GM21423 (cell line): ENCODE measurements around the gene SLC16A13.
"Not testable (repeated sequence)": the region's sequence is repeated elsewhere in the genome, so short reads cannot be mapped to it uniquely, and the experiment has no call there.

ENCODE experiments used
- ATAC-seq: cut with Tn5 transposase; IDR thresholded peaks from one replicate; pipeline ENCODE4 v1.9.1; 2021; ENCODE audit warnings: mild to moderate bottlenecking, moderate library complexity; ENCODE audit not compliant: unreplicated experiment

The SLC16A13 gene, protein sequence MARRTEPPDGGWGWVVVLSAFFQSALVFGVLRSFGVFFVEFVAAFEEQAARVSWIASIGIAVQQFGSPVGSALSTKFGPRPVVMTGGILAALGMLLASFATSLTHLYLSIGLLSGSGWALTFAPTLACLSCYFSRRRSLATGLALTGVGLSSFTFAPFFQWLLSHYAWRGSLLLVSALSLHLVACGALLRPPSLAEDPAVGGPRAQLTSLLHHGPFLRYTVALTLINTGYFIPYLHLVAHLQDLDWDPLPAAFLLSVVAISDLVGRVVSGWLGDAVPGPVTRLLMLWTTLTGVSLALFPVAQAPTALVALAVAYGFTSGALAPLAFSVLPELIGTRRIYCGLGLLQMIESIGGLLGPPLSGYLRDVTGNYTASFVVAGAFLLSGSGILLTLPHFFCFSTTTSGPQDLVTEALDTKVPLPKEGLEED

DNA sequence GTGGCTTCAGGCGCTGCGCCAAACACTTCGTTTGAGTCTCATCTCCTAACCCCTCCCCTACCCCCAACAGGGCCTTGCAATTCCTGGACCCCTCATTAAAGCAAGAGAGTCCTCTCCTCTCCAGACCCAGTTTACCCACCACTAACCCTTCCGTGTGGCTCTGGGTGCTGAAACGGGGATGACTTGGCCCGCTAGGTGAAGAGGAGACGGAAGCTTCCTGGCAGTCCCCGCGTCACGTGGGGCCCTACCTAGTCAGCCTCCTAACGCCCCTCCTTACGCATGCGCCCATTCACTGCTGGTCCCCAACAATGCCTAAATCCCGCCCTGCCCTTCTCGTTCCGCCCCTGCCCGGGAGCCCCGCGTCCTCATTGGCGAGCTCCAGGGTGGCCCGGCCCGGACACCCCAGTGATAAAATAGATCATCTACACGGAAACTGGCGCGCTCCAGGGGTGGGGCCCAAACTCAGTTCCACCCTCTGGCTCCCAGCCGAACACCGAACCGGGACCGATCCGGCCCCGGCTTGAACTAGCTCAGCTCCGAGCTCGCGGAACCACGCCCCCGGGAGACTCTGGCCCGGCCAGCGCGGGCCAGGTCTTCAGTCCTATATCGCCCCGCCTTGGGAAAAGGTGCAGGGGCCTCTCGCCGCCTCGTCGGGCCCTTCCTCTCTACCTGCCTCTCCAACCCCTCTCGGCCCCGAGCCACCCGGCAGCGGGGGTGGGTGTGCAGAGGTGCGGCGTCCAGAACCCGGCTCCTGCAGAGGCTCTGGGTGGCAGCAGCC, at the start of gene SLC16A13:
Gene SLC16A13, plus strand, starts transcription at position 425 of the 778 bp plus-strand sequence. CDS start 368 bp downstream, outside the sequence.
- ATAC-seq: peak; percentile 89

DNA sequence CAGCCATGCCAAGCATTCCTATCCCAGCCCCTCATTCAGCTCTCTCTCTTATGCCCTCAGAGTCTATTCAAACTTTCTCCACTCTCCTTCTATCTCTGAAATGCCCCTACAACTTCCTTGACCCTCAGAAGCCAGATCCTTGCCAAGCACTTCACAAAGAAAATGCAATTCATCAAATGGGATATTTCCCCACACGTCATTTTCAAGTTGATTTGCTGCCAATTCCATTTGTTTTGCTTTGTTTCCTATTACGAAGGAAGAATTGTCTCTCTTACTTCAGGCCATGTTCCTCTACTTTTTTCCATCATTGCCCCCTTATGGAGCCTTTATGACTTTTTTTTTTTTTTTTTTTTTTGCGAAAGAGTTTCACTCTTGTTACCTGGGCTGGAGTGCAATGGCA, 49.1 kb upstream of the SLC16A13 start:
- no peak for ATAC-seq

DNA sequence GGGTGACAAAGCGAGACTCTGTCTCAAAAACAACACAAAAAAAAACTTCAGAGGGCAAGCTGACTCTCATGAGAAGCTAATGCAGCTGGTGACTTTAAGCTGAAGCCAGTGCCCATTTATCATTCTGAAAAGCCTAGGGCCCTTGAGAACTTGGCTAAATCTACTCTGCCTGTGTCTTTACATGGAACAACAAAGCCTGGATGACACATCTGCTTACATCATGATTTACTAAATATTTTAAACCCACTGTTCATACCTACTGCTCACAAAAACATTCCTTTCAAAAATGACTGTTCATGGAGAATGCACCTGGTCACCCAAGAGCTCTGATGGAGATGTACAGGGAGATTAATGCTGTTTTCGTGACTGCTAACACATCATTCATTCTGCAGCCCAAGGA, 46.0 kb upstream of the SLC16A13 start:
- no peak for ATAC-seq

DNA sequence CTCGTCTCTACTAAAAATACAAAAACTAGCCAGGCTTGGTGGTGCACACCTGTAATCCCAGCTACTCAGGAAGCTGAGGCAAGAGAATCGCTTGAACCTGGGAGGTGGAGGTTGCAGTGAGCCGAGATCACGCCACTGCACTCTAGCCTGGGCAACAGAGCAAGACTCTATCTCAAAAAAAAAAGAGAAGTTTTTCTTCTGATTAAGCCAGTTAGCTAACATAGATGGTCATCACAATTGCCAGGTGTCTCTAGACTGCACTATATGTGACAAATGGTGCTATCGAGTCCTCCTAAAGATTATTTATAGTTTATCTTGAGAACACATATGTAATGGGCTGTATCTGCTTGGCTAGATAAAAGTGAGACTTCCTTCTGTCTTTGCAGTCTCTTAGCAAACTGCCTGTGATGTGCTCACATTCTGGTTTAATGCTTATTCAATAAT, 42.2 kb upstream of the SLC16A13 start:
- not testable (repeated sequence) for ATAC-seq

GRCh38 chr17:6994118-6994598, 41.7 kb upstream of the SLC16A13 start:
- no peak for ATAC-seq

- ATAC-seq: no peak
Measured at GRCh38 chr17:6994666-6995256, 41.1 kb upstream of the SLC16A13 start.

GRCh38 chr17:6995500-6996255, 40.1 kb upstream of the SLC16A13 start, which contains the start of gene ALOX12:
Gene ALOX12, plus strand, starts transcription at chr17:6996049. Its CDS starts 69 bp downstream, at chr17:6996118.
- ATAC-seq: no peak

DNA sequence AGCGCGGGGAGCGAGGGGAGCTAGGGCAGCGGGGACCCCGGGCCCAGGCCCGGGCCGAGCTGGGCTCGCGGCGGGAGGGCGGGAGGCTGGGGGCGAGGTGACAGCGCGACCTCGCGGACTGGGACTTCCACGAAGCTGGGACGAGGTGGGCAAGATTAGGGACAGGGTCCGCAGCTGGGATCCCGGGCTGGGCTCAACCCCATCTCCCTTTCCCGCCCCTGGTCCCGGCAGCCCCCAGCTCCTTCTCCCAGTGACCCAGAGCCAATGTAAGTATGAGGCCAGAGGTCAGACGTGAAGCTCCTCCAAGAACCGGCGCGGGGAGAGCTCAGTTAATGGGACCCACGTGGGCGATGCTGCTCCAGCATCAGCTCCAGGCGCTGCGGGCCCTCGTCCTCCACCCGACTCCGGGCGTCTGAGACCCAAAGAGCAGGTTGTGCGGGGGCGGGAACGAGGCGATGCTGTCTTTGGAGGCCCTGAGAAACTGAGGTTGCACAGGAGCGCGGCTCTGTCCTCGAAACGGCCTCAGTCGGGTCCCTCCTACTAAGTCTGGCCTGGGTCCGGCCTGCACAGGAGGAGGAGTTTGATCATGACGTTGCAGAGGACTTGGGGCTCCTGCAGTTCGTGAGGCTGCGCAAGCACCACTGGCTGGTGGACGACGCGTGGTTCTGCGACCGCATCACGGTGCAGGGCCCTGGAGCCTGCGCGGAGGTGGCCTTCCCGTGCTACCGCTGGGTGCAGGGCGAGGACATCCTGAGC, 39.4 kb upstream of the SLC16A13 start:
- no peak for ATAC-seq

- ATAC-seq: no peak
Measured at GRCh38 chr17:6997171-6997570, 38.6 kb upstream of the SLC16A13 start.

GRCh38 chr17:6998855-6999508, 36.8 kb upstream of the SLC16A13 start:
- no peak for ATAC-seq

GRCh38 chr17:7001318-7001961, 34.4 kb upstream of the SLC16A13 start:
- ATAC-seq: no peak

DNA sequence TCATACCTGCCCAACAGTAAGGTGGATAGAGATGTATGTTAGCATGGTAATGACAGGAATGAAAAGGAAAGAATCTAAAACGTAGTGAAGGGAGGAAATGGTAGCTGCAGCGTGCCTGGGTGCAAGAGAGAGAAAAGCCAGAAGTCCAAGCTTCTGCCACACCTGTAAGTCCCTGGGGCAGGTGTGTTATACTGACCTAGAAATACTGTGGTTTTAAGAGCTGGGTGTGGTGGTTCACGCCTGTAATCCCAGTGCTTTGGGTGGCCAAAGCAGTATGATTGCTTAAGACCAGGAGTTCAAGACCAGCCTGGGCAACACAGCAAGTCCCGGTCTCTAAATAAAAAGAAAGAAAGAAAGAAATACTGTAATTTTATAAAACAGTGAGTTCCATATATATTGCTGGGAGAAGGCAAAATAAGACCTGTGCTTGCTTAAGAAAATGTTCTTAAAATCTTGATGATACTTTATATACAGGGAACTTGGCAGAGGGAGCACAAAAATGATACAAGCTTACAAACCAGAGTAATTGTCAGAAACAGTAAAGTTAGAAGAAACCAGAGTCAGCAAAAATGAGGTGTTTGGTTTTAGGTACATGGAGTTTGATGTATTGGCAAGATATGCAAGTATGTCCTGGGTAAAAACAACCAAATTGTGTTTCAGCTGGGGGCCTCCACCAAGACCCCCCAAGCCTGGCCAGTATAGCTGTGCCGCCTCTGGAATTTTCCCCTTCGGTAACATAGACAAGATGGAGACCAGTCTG, 33.3 kb upstream of the SLC16A13 start:
- no peak for ATAC-seq

GRCh38 chr17:7003745-7004144, 32.1 kb upstream of the SLC16A13 start:
- no peak for ATAC-seq

- ATAC-seq: no peak
Measured at GRCh38 chr17:7004398-7005253, 31.2 kb upstream of the SLC16A13 start.

DNA sequence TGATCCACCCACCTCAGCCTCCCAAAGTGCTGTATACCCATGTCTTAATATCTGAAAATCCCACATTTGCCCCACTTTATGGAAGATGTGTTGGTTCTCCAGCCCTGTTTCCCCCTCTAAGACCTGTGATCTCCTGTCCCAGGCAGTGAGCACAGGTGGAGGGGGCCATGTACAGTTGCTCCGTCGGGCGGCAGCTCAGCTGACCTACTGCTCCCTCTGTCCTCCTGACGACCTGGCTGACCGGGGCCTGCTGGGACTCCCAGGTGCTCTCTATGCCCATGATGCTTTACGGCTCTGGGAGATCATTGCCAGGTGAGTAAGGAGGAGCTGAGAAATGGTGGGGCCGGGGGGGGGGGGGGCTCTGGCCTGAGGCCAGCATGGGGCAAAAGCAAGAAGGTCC, 30.1 kb upstream of the SLC16A13 start:
- no peak for ATAC-seq

GRCh38 chr17:7007143-7007542, 28.7 kb upstream of the SLC16A13 start:
- no peak for ATAC-seq

DNA sequence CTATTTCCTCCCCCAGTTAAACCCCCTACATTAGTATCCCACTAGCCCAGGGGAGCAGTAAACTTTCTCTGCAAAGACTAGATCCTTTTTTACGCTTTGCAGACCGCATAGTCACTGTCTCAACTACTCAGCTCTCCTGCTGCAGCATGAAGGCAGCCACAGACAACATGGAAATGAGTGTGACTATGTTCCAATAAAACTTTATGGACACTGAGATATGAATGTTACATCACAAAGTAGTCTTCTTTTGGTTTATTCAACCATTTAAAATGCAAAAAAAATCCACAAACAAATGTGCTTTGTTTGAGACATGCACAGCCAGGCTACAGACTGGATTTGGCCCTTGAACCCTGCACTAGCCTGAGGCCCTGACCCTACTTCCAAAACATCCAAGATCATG, 25.3 kb upstream of the SLC16A13 start:
- no peak for ATAC-seq
